ENCODE results near the gene GDPD3. TPM values are rescaled to one million over a fixed set of nuclear protein-coding genes. Genes with fewer than 3 reads are reported as not detected.

The GDPD3 gene
- total and polyA plus RNA-seq, 2 donors from 2014 or later, result 3.6 to 17.7 TPM

DNA sequence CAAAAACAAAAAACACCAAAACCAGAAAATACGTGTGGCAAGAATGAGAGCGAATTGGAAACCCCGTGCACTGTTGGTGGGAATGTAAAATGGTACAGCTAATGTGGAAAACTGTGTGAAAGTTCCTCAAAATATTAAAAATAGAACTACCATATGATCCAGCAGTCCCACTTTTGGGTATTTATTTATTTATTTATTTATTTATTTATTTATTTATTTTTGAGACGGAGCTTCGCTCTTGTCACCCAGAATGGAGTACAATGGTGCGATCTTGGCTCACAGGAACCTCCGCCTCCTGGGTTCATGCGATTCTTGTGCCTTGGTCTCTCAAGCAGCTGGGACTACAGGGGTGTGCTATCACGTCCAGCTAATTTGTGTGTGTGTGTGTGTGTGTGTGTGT, 39.2 kb upstream of the GDPD3 start:
- H3K36me3 ChIP-seq (ENCODE audit: control insufficient read depth in 2 of 3, insufficient read depth in 3 of 3, low read length in 3 of 3), result no peaks in the 10 kb centered on the region
- H3K9me3 ChIP-seq (ENCODE audit: control insufficient read depth in 2 of 3, insufficient read depth in 1 of 3, low read length in 3 of 3), result peaks cover 0 to 5% (median 0%) of the 10 kb centered on the region in 3 donors
- no peak overlapping the region for H3K4me3 ChIP-seq (ENCODE audit: low read length in 3 of 3)
- TF ChIP-seq, protein P1, sequence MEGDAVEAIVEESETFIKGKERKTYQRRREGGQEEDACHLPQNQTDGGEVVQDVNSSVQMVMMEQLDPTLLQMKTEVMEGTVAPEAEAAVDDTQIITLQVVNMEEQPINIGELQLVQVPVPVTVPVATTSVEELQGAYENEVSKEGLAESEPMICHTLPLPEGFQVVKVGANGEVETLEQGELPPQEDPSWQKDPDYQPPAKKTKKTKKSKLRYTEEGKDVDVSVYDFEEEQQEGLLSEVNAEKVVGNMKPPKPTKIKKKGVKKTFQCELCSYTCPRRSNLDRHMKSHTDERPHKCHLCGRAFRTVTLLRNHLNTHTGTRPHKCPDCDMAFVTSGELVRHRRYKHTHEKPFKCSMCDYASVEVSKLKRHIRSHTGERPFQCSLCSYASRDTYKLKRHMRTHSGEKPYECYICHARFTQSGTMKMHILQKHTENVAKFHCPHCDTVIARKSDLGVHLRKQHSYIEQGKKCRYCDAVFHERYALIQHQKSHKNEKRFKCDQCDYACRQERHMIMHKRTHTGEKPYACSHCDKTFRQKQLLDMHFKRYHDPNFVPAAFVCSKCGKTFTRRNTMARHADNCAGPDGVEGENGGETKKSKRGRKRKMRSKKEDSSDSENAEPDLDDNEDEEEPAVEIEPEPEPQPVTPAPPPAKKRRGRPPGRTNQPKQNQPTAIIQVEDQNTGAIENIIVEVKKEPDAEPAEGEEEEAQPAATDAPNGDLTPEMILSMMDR (IDR thresholded peaks at IDR 0.05; ENCODE audit: borderline replicate concordance, extremely low read depth, insufficient read depth), result no peak
- intact Hi-C loops (cut with DNase I), result no loop called here
- FAIRE-seq (no peak), DNase-seq (no peak)
- H3K27ac ChIP-seq (ENCODE audit: low read depth in 2 of 2, low read length in 2 of 2), result no peak overlapping the region
- no peaks in the 10 kb centered on the region for H3K27me3 ChIP-seq (ENCODE audit: control insufficient read depth, insufficient read depth, low read length)
- H3K9ac ChIP-seq (ENCODE audit: low read length in 3 of 3), result no peak overlapping the region
- no peaks in the 10 kb centered on the region for H3K4me1 ChIP-seq (ENCODE audit: control insufficient read depth in 2 of 3, insufficient read depth in 2 of 3, low read depth in 1 of 3, low read length in 3 of 3)

DNA sequence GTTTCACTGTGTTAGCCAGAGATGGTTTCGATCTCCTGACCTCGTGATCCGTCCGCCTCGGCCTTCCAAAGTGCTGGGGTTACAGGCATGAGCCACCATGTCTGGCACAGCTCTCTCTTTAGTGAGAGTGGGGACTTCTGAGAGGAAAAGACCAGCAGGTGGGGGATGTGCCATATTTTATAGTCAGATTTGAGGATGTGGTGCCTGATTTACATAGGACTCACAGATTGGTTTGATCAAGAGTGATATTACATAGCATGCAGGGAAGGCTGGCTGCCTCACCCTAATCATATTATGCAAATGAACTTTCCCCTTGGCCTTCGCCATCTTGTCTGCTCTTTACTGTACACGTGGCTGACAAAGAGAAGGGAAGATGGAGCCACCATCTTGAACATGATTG, 37.8 kb upstream of the GDPD3 start:
- no peak for FAIRE-seq
- H3K9me3 ChIP-seq (ENCODE audit: control insufficient read depth in 2 of 3, insufficient read depth in 1 of 3, low read length in 3 of 3), result peaks cover 0 to 5% (median 0%) of the 10 kb centered on the region in 3 donors
- DNase-seq, result no peak

DNA sequence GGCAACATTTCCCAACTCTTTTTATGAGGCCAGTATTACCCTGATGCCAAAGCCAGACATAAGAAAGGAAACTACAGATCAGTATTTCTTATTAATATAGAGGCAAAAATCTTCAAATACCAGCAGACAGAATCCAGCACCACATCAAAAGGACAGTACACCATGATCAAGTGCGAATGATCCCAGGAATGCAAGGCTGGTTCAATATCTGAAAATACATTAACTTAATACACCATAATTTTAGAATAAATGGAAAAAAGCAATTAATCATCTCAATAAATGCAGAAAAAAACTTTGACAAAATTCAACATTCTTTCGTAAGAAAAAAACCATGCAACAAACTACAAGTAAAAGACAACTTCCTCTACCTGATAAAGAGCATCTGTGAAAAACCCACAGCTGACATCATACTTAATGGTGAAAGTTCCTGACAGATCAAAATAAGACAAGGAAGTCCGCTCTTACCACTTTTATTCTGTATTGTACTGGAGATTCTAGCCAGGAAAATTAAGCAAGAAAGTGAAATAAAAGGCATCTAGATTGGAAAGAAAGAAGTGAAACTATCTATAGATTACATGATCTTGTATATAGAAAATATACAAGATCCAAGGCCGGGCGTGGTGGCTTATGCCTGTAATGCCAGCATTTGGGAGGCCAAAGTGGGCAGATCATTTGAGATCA, 36.1 kb upstream of the GDPD3 start:
- no peaks in the 10 kb centered on the region for H3K27me3 ChIP-seq (ENCODE audit: control insufficient read depth, insufficient read depth, low read length)
- FAIRE-seq, result no peak

More for the DNA sequence above, 37.8 kb upstream of the GDPD3 start:
- H3K4me3 ChIP-seq (ENCODE audit: low read length in 3 of 3), result no peak overlapping the region
- no peaks in the 10 kb centered on the region for H3K27me3 ChIP-seq (ENCODE audit: control insufficient read depth, insufficient read depth, low read length)
- intact Hi-C loops (cut with DNase I), result no loop called here
- H3K27ac ChIP-seq (ENCODE audit: low read depth in 2 of 2, low read length in 2 of 2), result no peak overlapping the region
- TF ChIP-seq, protein P1 (IDR thresholded peaks at IDR 0.05; ENCODE audit: borderline replicate concordance, extremely low read depth, insufficient read depth), result no peak
- H3K4me1 ChIP-seq (ENCODE audit: control insufficient read depth in 2 of 3, insufficient read depth in 2 of 3, low read depth in 1 of 3, low read length in 3 of 3), result no peaks in the 10 kb centered on the region
- H3K9ac ChIP-seq (ENCODE audit: low read length in 3 of 3), result no peak overlapping the region
- H3K36me3 ChIP-seq (ENCODE audit: control insufficient read depth in 2 of 3, insufficient read depth in 3 of 3, low read length in 3 of 3), result no peaks in the 10 kb centered on the region

More for the DNA sequence above, 36.1 kb upstream of the GDPD3 start:
- Histone ChIP-seq H3K9ac (ENCODE audit: low read length in 3 of 3) (no peak overlapping the region), H3K4me1 (ENCODE audit: control insufficient read depth in 2 of 3, insufficient read depth in 2 of 3, low read depth in 1 of 3, low read length in 3 of 3) (no peaks in the 10 kb centered on the region), H3K9me3 (ENCODE audit: control insufficient read depth in 2 of 3, insufficient read depth in 1 of 3, low read length in 3 of 3) (peaks cover 0 to 5% (median 0%) of the 10 kb centered on the region in 3 donors), H3K36me3 (ENCODE audit: control insufficient read depth in 2 of 3, insufficient read depth in 3 of 3, low read length in 3 of 3) (no peaks in the 10 kb centered on the region), H3K27ac (ENCODE audit: low read depth in 2 of 2, low read length in 2 of 2) (no peak overlapping the region), H3K4me3 (ENCODE audit: low read length in 3 of 3) (no peak overlapping the region)
- intact Hi-C loops (cut with DNase I), result no loop called here
- TF ChIP-seq, protein P1 (IDR thresholded peaks at IDR 0.05; ENCODE audit: borderline replicate concordance, extremely low read depth, insufficient read depth), result no peak
- DNase-seq, result no peak

Measured in kidney (tissue), 14 donors.